Fibroblast of upper back skin (primary cell): ENCODE measurements around the gene MEX3D.
"Not testable (repeated sequence)": the region's sequence is repeated elsewhere in the genome, so short reads cannot be mapped to it uniquely, and the experiment has no call there.

Experiments
- DNase-seq: peaks from one replicate; pipeline ENCODE4 v3.0.0-alpha.2; 2013

The MEX3D gene

DNA sequence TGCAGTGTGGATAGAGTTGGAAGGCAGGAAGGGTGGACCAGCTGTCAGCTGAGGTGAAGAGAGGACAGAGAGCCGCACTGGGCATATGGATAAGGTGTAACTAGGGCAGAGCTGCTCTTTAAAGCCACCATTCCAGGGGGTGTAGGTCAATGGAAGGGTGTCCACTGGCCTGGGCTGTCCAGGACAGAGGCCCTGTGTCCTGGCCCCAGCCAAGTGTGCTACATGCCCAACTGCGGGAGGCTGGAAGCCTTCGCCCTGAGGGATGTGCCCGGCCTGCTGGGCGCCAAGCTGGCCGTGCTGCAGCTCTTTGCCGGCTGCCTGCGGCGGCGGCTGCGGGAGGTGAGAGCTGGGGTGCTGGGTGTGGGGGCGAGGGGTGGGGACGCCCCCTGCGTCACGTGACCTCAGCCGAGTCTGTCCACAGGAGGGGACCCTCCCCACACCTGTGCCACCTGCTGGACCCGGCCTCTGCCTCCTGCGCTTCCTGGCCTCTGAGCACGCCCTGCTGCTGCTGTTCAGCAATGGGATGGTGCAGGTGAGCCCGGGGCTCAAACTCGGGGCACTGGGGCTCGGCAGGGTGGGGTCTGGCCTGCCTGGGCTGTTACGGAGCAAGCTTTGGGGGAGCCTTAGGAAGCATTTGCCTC is 34.5 kb downstream of the MEX3D start:
- DNase-seq: no peak

DNA sequence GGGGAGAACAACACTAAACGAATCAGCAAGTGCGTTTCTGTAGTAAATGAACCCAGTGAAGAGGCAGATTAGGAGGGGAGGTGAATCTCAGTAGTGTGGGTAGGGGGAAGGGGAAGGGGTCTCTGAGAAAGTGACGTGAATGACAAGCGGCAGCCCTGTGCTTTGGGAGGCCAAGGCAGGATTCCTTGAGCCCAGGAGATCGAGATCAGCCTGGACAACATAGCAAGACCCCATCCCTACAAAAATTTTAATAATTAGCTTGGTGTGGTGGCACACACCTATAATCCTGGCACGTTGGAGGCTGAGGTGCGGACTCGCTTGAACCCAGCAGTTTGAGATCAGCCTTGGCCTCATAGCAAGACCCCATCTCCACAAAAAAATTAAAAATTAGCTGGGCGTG is 36.1 kb downstream of the MEX3D start:
- no peak for DNase-seq

GRCh38 chr19:1531587-1531986 is 36.5 kb downstream of the MEX3D start:
- no peak for DNase-seq

- DNase-seq: not testable (repeated sequence)
These were observed 37.3 kb downstream of the MEX3D start for GRCh38 chr19:1530856-1531255.

GRCh38 chr19:1529430-1529816 is 38.7 kb downstream of the MEX3D start:
- DNase-seq: no peak

GRCh38 chr19:1528596-1529429 is 39.3 kb downstream of the MEX3D start:
- DNase-seq: no peak

GRCh38 chr19:1527650-1528309 is 40.3 kb downstream of the MEX3D start:
- DNase-seq: no peak

- DNase-seq: no peak
These were observed 41.0 kb downstream of the MEX3D start for GRCh38 chr19:1526979-1527649.

DNA sequence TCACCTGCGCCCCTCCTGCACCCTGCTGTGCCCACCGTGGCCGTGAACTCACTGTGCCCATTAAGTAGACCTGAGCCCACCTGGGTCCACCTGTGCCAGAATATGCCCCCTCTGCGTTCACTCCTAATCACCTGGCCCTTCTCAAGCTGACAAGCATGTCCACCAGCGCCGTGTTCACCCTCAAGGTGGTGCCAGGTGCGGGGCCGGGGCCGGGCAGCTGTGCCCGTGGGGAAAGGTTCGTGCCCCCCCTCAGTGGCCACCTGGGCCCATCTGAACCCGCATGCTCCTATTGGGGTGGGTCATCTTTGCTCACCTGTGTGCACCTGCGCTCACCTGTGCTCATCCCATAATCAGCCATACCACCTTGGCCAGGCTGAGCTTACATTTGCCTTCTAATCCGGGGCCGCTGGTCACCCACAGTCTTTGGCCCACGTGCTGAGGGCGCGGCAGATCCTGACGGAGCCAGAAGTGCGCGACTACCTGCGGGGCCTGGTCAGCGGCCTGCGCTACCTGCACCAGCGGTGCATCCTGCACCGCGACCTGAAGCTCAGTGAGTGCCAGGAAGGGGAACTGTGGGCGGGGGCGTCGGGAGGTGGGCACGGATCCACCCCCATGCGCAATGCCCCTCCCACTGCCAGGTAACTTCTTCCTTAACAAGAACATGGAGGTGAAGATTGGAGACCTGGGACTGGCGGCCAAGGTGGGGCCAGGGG is 41.9 kb downstream of the MEX3D start:
- no peak for DNase-seq

GRCh38 chr19:1525343-1525742 is 42.8 kb downstream of the MEX3D start:
- no peak for DNase-seq

DNA sequence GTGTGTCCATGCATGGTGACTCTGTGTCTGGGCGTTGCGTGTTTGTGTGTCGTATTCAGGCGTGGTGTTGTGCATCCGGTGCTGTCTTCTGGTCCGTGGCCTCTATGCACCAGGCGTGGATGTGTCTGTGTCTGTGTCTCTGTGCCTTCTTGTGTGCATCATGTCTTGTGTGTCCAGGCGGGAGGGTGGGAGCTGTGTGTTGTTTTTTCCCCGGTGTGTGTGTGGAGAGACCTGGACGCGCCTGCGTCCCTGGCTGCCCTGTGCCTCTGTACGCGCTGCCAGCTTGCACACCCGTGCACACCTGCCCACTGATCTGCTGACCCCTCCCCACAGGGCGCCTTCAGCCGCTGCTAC is 43.2 kb downstream of the MEX3D start:
- no peak for DNase-seq

GRCh38 chr19:1524287-1524971 is 43.7 kb downstream of the MEX3D start:
- DNase-seq: no peak

GRCh38 chr19:1523412-1524286 is 44.5 kb downstream of the MEX3D start, which contains the start of gene PLK5:
Gene PLK5 (plus strand): TSS chr19:1524077. CDS start chr19:1526997, 2,920 bp downstream.
- DNase-seq: no peak

DNA sequence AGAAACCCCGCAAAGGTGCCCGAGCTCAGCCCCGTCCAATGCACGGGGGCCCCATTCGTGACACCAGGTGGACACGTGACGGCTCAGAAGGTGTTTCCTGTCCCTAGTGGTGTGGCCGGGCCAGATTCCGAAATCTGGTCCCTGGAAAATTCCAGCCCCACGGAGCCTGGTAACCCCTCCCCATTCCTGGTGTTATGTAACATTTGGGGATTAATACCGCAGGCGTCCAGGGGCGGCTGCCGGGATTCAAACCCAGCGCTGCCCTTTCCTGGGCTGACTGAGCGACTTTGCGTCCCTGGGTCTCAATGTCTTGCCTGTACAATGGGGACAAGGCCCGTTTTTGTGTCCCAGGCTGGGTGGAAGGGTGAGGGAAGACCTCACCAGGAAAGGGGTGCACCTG is 45.3 kb downstream of the MEX3D start:
- no peak for DNase-seq

- no peak for DNase-seq
These were observed 46.1 kb downstream of the MEX3D start for GRCh38 chr19:1522061-1522460.

- DNase-seq: no peak
These were observed 46.5 kb downstream of the MEX3D start for GRCh38 chr19:1521636-1522035.

- no peak for DNase-seq
These were observed 47.8 kb downstream of the MEX3D start for GRCh38 chr19:1520203-1520780.

DNA sequence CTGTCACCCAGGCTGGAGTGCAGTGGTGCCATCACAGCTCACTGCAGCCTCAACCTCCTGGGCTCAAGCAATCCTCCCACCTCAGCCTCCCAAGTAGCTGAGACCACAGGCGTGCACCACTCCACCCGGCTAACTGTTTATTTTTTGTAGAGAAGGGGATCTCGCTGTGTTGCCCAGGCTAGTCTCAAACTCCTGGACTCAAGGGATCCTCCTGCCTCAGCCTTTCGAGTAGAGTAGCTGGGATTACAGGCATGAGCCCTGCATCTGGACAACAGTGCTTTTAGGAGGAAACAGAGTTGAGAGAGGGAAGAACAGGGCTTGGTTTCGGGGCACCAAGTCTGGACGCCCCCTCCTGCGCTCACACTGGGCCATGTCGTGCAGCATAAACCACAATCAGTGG is 48.3 kb downstream of the MEX3D start:
- DNase-seq: not testable (repeated sequence)

DNA sequence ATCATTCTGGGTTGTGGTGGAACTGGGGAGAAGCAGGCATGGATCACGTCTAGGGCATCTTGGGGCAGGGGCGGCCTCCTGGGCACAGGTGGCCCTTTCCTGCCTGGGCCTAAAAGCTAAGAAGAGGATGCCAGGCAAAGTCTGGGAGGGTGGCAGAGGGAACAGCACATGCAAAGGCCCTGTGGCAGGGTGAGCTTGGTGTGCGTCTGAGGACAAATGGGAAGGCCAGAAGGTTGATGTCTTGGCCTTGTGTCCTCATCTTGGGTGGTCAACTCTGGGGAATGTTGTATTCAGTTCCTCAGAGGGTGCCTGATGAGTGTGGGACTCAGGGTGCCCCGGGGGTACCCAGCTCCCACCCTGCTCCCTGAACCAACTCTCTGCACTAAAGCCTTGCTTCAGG is 49.7 kb downstream of the MEX3D start:
- no peak for DNase-seq

GRCh38 chr19:1516395-1516753 is 51.8 kb downstream of the MEX3D start:
- no peak for DNase-seq
